Nucleus accumbens (tissue), 56 donors: ENCODE measurements around the gene PMS1.
"Not testable (repeated sequence)": the region's sequence is repeated elsewhere in the genome, so short reads cannot be mapped to it uniquely, and the experiment has no call there.

Experiments
- DNase-seq, 56 donors: peaks; one replicate each; lab custom pipeline; 2025; lab: John Stamatoyannopoulos, UW

Gene PMS1

DNA sequence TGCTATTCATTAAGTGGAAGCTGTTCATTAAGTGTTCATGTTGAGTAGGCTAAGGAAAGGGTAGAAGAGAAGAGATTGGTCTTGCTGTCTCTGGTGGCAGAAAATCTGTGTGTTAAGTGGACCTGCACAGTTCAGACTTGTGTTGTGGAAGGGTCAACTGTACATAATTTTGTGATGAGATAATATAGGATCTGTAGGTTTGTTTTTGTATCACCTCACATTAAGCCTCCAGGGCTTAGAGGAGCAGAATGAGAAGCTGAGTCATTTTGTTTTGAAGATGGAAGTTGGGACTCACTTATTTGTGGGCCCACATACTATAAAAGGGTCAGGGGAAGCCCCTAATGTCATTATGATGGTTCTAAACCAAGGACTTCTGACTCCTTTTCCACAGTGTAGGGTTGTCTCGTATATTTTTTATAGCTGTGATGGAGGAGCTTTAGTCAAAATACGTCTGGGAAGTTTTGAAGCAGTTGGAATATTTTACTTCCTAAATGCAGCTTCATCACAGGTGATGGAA lies 18.2 kb downstream of the PMS1 start:
- no peak for DNase-seq

DNA sequence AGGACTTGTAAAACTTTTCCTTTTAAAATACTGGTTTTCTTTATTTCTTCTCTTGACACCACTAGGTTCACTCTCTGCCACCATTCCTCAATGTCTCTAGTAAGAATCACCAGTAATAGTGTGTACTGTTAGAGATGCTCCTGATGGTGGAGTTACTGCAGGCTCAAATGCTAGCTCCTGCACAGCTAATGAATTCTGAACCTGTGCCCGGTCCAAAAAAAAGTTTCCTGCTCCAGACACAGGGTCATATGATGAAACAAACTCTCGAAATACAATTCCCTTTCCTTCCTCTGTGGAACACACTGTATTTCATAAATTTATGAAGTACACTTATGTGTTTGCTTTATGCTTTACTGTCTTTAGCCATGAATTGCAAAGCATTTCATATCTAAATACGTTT lies 19.2 kb downstream of the PMS1 start:
- DNase-seq: no peak

DNA sequence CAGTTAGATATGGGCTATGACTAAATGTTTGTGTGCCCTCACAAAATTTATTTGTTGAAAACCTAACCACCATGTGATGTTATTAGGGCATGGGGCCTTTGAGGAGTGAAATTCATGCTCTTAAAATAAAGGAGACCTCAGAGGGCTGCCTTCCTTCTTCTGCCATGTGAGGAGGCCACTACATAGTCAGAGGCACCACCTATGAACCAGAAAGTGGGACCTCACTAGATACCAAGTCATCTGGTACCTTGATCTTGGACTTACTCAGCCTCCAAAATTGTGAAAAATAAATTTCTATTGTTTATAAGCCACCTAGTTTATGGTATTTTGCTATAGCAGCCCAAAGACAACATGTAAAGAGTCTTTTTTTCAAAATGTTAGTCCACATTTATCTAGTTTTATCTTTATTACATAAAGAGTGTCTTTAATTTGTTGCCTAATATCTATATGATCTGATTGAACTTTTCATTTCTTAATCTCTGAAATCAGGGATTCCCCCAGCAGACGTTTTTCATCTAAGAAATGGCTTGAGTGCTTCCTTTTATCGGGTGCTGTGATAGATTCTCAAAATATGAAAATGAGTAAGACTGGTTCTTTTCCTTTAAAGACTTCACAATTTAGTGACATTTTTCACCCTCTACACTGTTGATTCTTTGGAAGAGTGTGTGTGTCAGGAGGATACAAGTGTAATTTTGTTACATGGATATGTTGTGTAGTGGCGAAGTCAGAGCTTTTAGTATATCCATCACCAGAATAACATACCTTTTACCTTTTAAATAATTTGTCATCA lies 34.2 kb downstream of the PMS1 start:
- no peak for DNase-seq

GRCh38 chr2:189819297-189819704 lies 35.1 kb downstream of the PMS1 start:
- no peak for DNase-seq

GRCh38 chr2:189821953-189822748 lies 37.9 kb downstream of the PMS1 start:
- DNase-seq: no peak

DNA sequence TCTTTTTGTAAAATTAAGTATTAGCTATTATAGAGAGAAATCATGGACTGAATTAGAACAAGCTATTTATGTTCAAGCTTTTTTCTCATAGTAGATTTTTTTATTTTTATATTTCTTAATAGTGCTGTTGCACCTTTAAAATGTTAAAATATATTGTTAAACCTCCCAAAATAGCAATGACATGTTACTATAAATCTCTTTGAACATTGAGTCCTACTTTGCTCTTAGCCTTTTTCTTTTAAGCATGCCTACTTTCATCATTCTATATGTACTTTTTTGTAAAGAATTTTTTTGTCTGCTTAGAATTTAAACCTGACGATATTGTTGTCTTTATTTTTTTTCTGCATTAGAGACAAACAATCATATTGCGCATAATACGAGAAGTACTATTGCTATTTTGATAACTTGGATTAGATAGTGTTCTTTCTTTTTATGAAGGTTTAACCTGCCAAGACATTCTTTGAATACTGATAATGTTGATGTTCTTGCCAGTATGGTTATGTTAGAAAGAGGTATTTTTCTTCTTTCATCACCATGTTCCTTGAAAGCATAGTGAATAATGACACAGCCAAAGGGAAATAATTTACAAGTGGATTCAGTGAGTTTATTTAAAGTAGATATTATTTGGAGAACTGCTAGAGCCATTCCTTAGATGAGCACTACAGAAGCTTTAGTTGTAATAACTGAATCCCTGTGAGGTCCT lies 40.6 kb downstream of the PMS1 start:
- DNase-seq: no peak

DNA sequence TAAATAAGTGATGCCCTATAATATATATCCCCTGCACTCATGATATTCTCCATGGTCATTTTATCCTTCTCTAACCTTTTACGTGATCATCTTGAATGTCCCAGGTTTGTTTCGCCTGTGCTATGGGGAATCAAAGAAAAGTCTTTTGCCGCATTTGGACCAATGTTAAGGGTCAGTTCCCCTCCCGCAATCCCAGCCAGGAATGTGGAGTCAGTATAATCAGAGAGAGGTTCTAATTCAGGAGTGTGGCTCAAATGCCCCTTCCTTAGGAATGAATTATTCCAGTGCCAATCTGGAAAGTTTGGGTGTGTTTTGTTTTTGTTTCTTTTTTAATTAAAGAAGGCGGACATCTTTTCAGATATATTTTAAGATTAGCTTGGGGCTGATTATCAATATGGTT lies 41.8 kb downstream of the PMS1 start:
- DNase-seq: no peak

GRCh38 chr2:189829102-189829833 lies 45.0 kb downstream of the PMS1 start:
- no peak for DNase-seq

- no peak for DNase-seq
Measured at GRCh38 chr2:189830510-189830909, 46.3 kb downstream of the PMS1 start.

GRCh38 chr2:189834059-189834458 lies 49.8 kb downstream of the PMS1 start:
- DNase-seq: no peak

- DNase-seq: not testable (repeated sequence)
Measured at GRCh38 chr2:189834642-189835041, 50.4 kb downstream of the PMS1 start.

- DNase-seq: no peak
Measured at GRCh38 chr2:189835855-189836558, 51.8 kb downstream of the PMS1 start.

DNA sequence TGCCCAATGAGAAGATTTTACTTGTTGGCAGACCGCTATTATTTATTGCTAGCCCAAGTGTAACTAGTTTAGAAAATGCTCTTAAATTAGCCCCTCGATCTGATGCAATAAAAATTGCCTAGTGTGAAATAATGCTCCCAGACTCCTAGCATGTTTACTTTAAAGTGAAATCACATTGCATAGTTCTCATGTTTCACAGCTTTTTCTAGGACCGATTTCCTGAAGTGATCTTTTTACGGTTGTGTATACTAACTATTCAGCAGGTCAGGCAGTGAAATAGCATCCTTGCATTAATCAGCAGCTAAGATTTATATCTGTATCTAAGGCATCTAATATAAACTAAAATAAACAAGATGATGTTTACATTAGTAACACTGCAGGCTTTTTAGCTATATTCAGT lies 52.4 kb downstream of the PMS1 start:
- DNase-seq: no peak

DNA sequence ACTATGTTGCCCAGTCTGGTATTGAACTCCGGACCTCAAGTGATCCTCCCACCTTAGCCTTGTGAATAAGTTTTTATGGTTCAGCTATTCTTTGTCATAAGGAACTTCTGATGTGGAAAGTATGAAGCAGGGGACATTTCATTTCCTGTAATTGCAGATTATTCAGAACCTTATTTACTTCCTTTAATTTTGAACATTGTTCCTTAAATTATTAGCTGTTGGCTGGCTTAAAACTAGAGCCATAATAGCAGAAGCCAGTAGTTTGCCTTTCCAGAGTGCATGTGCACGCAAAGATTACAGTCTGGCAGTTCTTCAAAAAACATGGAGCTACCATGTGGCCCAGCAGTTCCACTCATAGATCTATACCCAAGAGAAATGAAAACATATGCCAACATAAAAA lies 53.1 kb downstream of the PMS1 start:
- DNase-seq: no peak

- no peak for DNase-seq
Measured at GRCh38 chr2:189841019-189841418, 56.8 kb downstream of the PMS1 start.

GRCh38 chr2:189848276-189848675 lies 64.0 kb downstream of the PMS1 start:
- DNase-seq: no peak

DNA sequence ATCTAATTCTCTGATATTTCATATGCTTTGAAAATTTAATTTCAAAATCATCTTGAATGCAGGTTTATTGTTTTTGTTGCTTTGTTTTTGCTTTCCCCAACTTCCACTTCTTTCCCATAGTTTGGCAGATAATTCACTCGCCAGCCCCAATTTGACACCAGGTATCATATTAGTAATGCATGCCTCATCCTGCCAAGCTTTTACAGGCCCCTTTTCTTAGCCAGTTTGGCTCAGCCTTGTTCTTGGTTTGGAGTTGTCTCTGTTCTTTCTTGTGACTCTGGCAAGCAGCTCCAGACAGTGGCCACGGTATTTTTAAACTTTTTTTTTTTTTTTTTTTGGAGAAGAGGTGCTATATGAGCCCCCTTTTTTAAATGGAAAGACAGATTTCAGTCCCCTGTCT lies 65.3 kb downstream of the PMS1 start:
- DNase-seq: no peak

- no peak for DNase-seq
Measured at GRCh38 chr2:189851174-189851826, 67.0 kb downstream of the PMS1 start.

- DNase-seq: no peak
Measured at GRCh38 chr2:189854187-189854586, 69.9 kb downstream of the PMS1 start.
